HepG2 (cell line): Measurements from ENCODE around the gene ANXA2. TPM values are rescaled to one million over a fixed set of nuclear protein-coding genes. Genes with fewer than 3 reads are reported as not detected.
A peak's percentile ranks its signal among the peaks of the same experiment; 100 is the strongest.

Experiments used
- AKAP8 ChIP-seq: sonication (generic); formaldehyde crosslinking; IDR thresholded peaks from 2 replicates; pipeline ENCODE4 v1.5.1; 2020; ENCODE audit warnings: mild to moderate bottlenecking, missing genetic modification reagents
- ATF1 ChIP-seq: IDR thresholded peaks from 2 replicates; pipeline ENCODE4 v1.6.1; 2016; ENCODE audit warnings: mild to moderate bottlenecking, control low read depth
- GPN1 ChIP-seq: sonication (generic); formaldehyde crosslinking; IDR thresholded peaks from 2 replicates; pipeline ENCODE4 v1.5.1; 2020; ENCODE audit warnings: missing genetic modification reagents, borderline replicate concordance
- HNF4A ChIP-seq: sonication (generic); formaldehyde crosslinking; IDR thresholded peaks from 2 replicates; pipeline ENCODE4 v1.4.0; 2020; ENCODE audit warnings: missing genetic modification reagents
- MAFK ChIP-seq, 2 experiments: IDR thresholded peaks in 1 of 2; conservative IDR thresholded peaks in 1 of 2; 2 replicates each; pipeline ENCODE4 v1.6.1; 2011; ENCODE audit warnings: improper control_type of control experiment in 2 of 2, low read length in 2 of 2
- NCOR1 ChIP-seq: fragments of 200-600 bp; sonication (generic); IDR thresholded peaks from 2 replicates; pipeline ENCODE4 v1.7.0; 2017; ENCODE audit warnings: antibody characterized with exemption, low read length, borderline replicate concordance
- RFX5 ChIP-seq: IDR thresholded peaks from 2 replicates; pipeline ENCODE4 v1.6.1; 2011; ENCODE audit warnings: low read depth, low read length, improper control_type of control experiment
- SMC3 ChIP-seq: IDR thresholded peaks from 2 replicates; pipeline ENCODE4 v1.6.1; 2011; ENCODE audit warnings: low read length, improper control_type of control experiment
- TEAD3 ChIP-seq: optimal IDR thresholded peaks from 2 replicates; pipeline ENCODE3; 2016; ENCODE audit warnings: borderline replicate concordance
- TGIF2 ChIP-seq: IDR thresholded peaks from 2 replicates; pipeline ENCODE4 v1.6.1; 2016; ENCODE audit warnings: control low read depth, missing compliant biosample characterization
- ZNF556 ChIP-seq: sonication (generic); formaldehyde crosslinking; IDR thresholded peaks from 2 replicates; pipeline ENCODE4 v1.4.0; 2020; ENCODE audit warnings: mild to moderate bottlenecking, missing genetic modification reagents, borderline replicate concordance
- ZNF619 ChIP-seq: sonication (generic); formaldehyde crosslinking; IDR thresholded peaks from 2 replicates; pipeline ENCODE4 v1.4.0; 2020; ENCODE audit warnings: mild to moderate bottlenecking, missing genetic modification reagents
- polyA plus RNA-seq, 8 experiments: library from polyadenylated mRNA; depleted of rRNA in 3 of 8; stranded (reverse) in 7 of 8; unstranded in 1 of 8; fragments of >200 nt; fragmentation: Illumina TruSeq in 4 of 8; extraction: Trizol in 4 of 8; gene quantifications; 2 replicates each; pipeline versions ENCODE4 v1.2.1 to v1.2.3, GENCODE V29; 2011 to 2016; ENCODE audit warnings: low read depth in 4 of 8, missing spikeins in 1 of 8, mixed read lengths in 1 of 8; ENCODE audit not compliant: insufficient read depth in 1 of 8
- total RNA-seq, 5 experiments: library from RNA; depleted of rRNA; stranded (reverse); fragments of >200 nt; fragmentation: Illumina TruSeq; extraction: Trizol; gene quantifications; 2 replicates each; pipeline ENCODE4 v1.2.3, GENCODE V29; 2016; ENCODE audit warnings: low read depth in 1 of 5
- TF ChIP-seq, protein P1 (sequence below): sonication (generic); formaldehyde crosslinking; IDR thresholded peaks from 2 replicates; pipeline ENCODE4 v1.4.0; 2020; ENCODE audit warnings: missing genetic modification reagents, low read depth, mild to moderate bottlenecking, borderline replicate concordance
- TF ChIP-seq, protein P2 (sequence below): sonication (generic); formaldehyde crosslinking; IDR thresholded peaks from 2 replicates; pipeline ENCODE4 v1.4.0; 2020; ENCODE audit warnings: mild to moderate bottlenecking, missing genetic modification reagents
- TF ChIP-seq, protein P3 (sequence below): sonication (generic); formaldehyde crosslinking; IDR thresholded peaks from 2 replicates; pipeline ENCODE4 v1.9.0; 2021; ENCODE audit warnings: mild to moderate bottlenecking, missing genetic modification reagents
- TF ChIP-seq, protein P4 (sequence below): sonication (generic); formaldehyde crosslinking; IDR thresholded peaks from 2 replicates; pipeline ENCODE4 v1.4.0; 2020; ENCODE audit warnings: missing genetic modification reagents, borderline replicate concordance

ANXA2 gene
- total and polyA plus RNA-seq, 2 of the 13 experiments (the other 11 are each of a cell fraction or from before 2014, with no cell fraction given): 196 to 613 TPM

DNA sequence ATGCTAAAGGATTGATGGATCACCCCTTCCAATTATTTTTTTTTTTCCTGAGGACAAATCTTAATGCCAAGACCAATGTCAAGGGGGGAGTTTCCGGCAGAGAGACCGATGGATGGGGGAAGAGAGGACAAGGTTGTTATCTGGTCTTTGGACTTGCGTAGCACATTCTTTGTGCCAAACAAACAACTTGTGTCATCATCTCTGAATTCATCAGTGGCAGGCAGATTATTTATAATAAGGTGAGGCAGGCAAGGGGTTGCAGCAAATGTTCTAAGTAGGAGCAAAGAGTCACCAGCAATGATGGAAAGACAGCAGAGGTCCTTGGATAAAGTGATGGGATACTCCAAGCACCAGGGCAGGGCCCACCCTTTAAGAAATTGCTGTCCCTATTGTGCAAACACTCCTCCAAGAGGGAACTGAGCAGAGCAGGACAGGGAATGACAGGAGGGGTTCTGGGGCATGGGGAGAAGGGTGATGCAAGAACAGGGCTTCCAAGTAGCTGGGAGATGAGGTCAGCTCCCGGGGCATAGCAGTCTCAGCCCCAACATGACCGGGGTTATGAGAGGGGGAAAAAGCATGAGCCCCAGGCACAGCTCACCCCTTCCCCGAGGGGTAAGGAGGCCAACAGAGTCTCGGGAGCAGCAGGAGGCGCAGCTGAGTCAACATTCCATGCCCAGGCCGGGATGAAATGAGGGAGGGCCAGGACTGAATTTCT is 57.4 kb downstream of the ANXA2 start (continued):
- no peak for TF ChIP-seq TGIF2 (CRISPR knock-in tag)
- TF ChIP-seq AKAP8 (CRISPR knock-in tag): no peak
- TF ChIP-seq, protein P1, sequence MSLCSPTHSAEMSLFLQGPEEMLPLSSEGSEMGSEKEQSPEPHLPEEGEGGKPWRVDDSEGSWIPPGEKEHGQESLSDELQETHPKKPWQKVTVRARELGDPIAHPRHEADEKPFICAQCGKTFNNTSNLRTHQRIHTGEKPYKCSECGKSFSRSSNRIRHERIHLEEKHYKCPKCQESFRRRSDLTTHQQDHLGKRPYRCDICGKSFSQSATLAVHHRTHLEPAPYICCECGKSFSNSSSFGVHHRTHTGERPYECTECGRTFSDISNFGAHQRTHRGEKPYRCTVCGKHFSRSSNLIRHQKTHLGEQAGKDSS (CRISPR knock-in tag): no peak
- TF ChIP-seq ATF1 (CRISPR knock-in tag): no peak
- TF ChIP-seq ZNF556 (CRISPR knock-in tag): no peak
- TF ChIP-seq RFX5: no peak
- TF ChIP-seq, protein P2, sequence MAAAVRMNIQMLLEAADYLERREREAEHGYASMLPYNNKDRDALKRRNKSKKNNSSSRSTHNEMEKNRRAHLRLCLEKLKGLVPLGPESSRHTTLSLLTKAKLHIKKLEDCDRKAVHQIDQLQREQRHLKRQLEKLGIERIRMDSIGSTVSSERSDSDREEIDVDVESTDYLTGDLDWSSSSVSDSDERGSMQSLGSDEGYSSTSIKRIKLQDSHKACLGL (CRISPR knock-in tag): no peak
- TF ChIP-seq TEAD3 (CRISPR knock-in tag): peak; percentile 27
- TF ChIP-seq, protein P3, sequence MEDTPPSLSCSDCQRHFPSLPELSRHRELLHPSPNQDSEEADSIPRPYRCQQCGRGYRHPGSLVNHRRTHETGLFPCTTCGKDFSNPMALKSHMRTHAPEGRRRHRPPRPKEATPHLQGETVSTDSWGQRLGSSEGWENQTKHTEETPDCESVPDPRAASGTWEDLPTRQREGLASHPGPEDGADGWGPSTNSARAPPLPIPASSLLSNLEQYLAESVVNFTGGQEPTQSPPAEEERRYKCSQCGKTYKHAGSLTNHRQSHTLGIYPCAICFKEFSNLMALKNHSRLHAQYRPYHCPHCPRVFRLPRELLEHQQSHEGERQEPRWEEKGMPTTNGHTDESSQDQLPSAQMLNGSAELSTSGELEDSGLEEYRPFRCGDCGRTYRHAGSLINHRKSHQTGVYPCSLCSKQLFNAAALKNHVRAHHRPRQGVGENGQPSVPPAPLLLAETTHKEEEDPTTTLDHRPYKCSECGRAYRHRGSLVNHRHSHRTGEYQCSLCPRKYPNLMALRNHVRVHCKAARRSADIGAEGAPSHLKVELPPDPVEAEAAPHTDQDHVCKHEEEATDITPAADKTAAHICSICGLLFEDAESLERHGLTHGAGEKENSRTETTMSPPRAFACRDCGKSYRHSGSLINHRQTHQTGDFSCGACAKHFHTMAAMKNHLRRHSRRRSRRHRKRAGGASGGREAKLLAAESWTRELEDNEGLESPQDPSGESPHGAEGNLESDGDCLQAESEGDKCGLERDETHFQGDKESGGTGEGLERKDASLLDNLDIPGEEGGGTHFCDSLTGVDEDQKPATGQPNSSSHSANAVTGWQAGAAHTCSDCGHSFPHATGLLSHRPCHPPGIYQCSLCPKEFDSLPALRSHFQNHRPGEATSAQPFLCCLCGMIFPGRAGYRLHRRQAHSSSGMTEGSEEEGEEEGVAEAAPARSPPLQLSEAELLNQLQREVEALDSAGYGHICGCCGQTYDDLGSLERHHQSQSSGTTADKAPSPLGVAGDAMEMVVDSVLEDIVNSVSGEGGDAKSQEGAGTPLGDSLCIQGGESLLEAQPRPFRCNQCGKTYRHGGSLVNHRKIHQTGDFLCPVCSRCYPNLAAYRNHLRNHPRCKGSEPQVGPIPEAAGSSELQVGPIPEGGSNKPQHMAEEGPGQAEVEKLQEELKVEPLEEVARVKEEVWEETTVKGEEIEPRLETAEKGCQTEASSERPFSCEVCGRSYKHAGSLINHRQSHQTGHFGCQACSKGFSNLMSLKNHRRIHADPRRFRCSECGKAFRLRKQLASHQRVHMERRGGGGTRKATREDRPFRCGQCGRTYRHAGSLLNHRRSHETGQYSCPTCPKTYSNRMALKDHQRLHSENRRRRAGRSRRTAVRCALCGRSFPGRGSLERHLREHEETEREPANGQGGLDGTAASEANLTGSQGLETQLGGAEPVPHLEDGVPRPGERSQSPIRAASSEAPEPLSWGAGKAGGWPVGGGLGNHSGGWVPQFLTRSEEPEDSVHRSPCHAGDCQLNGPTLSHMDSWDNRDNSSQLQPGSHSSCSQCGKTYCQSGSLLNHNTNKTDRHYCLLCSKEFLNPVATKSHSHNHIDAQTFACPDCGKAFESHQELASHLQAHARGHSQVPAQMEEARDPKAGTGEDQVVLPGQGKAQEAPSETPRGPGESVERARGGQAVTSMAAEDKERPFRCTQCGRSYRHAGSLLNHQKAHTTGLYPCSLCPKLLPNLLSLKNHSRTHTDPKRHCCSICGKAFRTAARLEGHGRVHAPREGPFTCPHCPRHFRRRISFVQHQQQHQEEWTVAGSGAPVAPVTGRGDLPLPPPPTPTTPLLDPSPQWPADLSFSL: no peak
- TF ChIP-seq ZNF619 (CRISPR knock-in tag): no peak
- TF ChIP-seq, protein P4, sequence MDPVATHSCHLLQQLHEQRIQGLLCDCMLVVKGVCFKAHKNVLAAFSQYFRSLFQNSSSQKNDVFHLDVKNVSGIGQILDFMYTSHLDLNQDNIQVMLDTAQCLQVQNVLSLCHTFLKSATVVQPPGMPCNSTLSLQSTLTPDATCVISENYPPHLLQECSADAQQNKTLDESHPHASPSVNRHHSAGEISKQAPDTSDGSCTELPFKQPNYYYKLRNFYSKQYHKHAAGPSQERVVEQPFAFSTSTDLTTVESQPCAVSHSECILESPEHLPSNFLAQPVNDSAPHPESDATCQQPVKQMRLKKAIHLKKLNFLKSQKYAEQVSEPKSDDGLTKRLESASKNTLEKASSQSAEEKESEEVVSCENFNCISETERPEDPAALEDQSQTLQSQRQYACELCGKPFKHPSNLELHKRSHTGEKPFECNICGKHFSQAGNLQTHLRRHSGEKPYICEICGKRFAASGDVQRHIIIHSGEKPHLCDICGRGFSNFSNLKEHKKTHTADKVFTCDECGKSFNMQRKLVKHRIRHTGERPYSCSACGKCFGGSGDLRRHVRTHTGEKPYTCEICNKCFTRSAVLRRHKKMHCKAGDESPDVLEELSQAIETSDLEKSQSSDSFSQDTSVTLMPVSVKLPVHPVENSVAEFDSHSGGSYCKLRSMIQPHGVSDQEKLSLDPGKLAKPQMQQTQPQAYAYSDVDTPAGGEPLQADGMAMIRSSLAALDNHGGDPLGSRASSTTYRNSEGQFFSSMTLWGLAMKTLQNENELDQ: no peak
- no peak; the same call in 1 of the 2 replicates for TF ChIP-seq NCOR1
- no peak for TF ChIP-seq SMC3
- peak; percentile 46; the same call in 1 of the 2 replicates for TF ChIP-seq HNF4A (CRISPR knock-in tag)
- no peak for TF ChIP-seq MAFK (conservative IDR thresholded peaks at IDR 0.05 in 1 of 2, IDR thresholded peaks at IDR 0.05 in 1 of 2; ENCODE audit: low read length in 2 of 2)
- no peak for TF ChIP-seq GPN1
